ENCODE measurements around the gene ERC1. TPM values are rescaled to one million over a fixed set of nuclear protein-coding genes. Genes with fewer than 3 reads are reported as not detected.

Gene ERC1
- total RNA-seq, 4 donors from 2014 or later, result 50.0 to 88.1 (median 59.7) TPM

DNA sequence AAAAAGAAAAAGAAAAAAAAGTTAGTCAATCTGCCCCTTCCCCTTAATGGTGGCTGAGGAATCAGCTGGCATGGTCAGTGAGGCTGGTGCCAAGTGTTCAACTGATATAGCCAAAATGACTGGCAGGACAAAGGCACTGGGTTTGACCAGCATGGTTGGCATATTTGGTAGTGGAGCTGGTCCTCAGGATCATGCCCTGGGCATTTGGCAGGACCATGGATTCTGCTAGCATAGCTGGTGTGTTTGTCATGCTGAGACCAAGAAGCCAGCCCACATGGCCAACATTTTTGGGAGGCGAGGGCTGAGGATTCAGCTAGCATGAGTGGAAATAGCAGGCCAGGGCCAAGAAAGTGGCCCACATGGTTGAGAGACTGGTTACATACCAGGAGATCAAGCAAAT, 466.9 kb downstream of the ERC1 start:
- Histone ChIP-seq H3K9me3 (no peaks in the 10 kb centered on the region), H3K27me3 (no peaks in the 10 kb centered on the region), H3K4me1 (peaks cover 0 to 8% (median 2%) of the 10 kb centered on the region in 4 donors), H3K36me3 (peaks cover 0 to 5% (median 2%) of the 10 kb centered on the region in 4 donors), H3K27ac (replicated peaks in 1 of 4) (no peak overlapping the region), H3K4me3 (no peak overlapping the region)
- TF ChIP-seq EP300 (IDR thresholded peaks at IDR 0.05), result no peak
- TF ChIP-seq POLR2AphosphoS5 (IDR thresholded peaks at IDR 0.05), result peak in 1 of 2 donors; percentile 20
- WGBS, result 62% methylated on average over 1 of the region's 1 CpG
- intact Hi-C loops (cut with DNase I), result no loop called here
- DNase-seq (ENCODE audit: extremely low spot score), result no peak

DNA sequence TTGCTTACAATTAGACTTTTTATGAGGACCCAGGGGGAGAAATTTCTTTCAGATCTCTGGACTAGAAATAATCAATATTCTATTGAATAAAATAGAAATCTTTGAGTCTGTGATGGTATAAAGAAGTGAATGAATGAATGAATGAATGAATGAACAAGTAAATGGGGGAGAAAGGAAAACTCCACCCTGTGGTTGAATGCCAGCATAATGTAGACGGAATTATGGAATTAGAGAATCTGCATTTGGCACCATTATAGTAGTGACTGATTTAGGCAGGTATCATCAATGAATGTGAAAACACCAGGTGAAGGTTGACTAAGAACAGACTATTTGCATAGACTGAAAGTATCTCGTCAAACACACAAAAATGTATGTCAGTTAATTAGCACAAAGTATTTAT, 468.3 kb downstream of the ERC1 start:
- no peak for DNase-seq (ENCODE audit: extremely low spot score)
- H3K9me3 ChIP-seq, result no peaks in the 10 kb centered on the region
- H3K27ac ChIP-seq (replicated peaks in 1 of 4), result no peak overlapping the region
- no peak overlapping the region for H3K4me3 ChIP-seq
- TF ChIP-seq, protein P1, sequence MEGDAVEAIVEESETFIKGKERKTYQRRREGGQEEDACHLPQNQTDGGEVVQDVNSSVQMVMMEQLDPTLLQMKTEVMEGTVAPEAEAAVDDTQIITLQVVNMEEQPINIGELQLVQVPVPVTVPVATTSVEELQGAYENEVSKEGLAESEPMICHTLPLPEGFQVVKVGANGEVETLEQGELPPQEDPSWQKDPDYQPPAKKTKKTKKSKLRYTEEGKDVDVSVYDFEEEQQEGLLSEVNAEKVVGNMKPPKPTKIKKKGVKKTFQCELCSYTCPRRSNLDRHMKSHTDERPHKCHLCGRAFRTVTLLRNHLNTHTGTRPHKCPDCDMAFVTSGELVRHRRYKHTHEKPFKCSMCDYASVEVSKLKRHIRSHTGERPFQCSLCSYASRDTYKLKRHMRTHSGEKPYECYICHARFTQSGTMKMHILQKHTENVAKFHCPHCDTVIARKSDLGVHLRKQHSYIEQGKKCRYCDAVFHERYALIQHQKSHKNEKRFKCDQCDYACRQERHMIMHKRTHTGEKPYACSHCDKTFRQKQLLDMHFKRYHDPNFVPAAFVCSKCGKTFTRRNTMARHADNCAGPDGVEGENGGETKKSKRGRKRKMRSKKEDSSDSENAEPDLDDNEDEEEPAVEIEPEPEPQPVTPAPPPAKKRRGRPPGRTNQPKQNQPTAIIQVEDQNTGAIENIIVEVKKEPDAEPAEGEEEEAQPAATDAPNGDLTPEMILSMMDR (IDR thresholded peaks at IDR 0.05), result no peak
- TF ChIP-seq POLR2AphosphoS5 (IDR thresholded peaks at IDR 0.05) (no peak), EP300 (IDR thresholded peaks at IDR 0.05) (no peak), POLR2A (IDR thresholded peaks at IDR 0.05; ENCODE audit: low read depth) (no peak)
- peaks cover 0 to 14% (median 2%) of the 10 kb centered on the region in 4 donors for H3K4me1 ChIP-seq
- H3K36me3 ChIP-seq, result peaks cover 0 to 5% (median 2%) of the 10 kb centered on the region in 4 donors
- intact Hi-C loops (cut with DNase I), result no loop called here
- WGBS, result 98% methylated on average over 2 of the region's 2 CpGs
- no peaks in the 10 kb centered on the region for H3K27me3 ChIP-seq

DNA sequence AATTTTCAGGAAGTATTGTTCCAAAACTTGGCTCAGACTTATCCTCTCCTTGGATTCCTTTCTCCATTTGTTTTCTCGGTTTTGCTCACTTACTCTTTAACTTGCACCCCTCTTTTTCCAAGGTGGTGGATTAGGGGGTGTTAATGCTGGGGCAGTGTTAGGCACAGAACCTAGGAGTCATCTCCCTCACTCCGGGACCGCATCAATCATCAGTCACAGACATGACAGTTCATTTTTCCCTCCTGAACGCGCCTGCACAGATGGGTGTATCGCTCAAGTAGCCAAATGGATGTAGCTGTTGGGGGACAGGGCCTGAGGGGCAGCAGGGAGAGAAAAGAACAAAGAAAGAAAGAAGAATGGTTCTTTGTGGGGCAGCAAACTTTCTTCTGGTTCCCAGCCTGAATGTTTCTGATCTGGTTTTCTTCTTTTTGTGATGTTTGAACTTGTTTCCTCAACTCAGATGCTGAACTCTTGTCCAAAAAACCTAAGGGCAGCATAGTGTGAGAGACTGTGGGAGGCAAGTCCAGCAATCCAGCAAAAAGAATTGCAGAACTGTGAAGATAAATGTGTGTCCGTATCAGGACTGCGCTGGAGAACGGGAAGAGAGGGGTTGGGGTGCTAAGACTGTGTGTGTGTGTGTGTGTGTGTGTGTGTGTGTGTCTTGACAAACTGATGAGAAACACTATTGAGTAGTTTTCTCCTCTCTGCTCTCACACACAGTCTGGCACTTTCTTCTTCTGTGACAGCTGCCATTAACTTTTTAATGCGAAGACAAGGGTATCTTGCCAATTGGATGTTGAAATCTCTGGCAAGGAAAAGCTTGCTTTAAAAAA, 472.3 kb downstream of the ERC1 start:
- peaks cover 0 to 10% (median 2%) of the 10 kb centered on the region in 4 donors for H3K36me3 ChIP-seq
- no peaks in the 10 kb centered on the region for H3K9me3 ChIP-seq
- H3K4me1 ChIP-seq, result peaks cover 0 to 8% (median 0%) of the 10 kb centered on the region in 4 donors
- no peaks in the 10 kb centered on the region for H3K27me3 ChIP-seq
- DNase-seq (ENCODE audit: extremely low spot score), result no peak
- H3K4me3 ChIP-seq, result no peak overlapping the region
- intact Hi-C loops (cut with DNase I), result no loop called here
- WGBS, result 85% methylated on average over 10 of the region's 10 CpGs
- TF ChIP-seq EP300 (IDR thresholded peaks at IDR 0.05) (no peak), POLR2AphosphoS5 (IDR thresholded peaks at IDR 0.05) (no peak), POLR2A (IDR thresholded peaks at IDR 0.05; ENCODE audit: low read depth) (no peak)
- TF ChIP-seq, protein P1 (IDR thresholded peaks at IDR 0.05), result no peak
- no peak overlapping the region for H3K27ac ChIP-seq (replicated peaks in 1 of 4)

DNA sequence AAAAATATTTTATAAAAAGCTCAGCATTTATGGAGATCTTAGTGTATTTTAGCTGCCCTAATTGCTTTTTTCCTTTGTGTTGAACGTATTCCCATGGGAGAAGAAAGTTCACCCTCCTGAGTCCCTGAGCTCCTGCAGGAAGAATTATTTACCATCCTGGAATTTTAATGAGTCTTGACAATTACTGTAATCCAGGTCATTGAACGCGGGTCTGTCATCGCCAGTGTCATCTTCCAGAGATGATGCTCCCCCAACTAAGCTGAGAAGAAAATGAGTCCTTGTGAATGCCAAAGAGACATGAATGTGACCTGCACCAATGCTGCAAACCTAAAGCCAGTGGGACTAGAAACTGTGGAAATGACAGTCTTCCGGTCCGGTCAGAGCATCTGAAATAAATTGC, 473.9 kb downstream of the ERC1 start:
- DNase-seq (ENCODE audit: extremely low spot score), result no peak
- WGBS, result 97% methylated on average over 6 of the region's 6 CpGs
- Histone ChIP-seq H3K4me1 (peaks cover 8 to 22% (median 11%) of the 10 kb centered on the region in 4 donors), H3K27me3 (no peaks in the 10 kb centered on the region), H3K27ac (replicated peaks in 1 of 4) (no peak overlapping the region), H3K9me3 (no peaks in the 10 kb centered on the region), H3K4me3 (no peak overlapping the region), H3K36me3 (peaks cover 0 to 10% (median 2%) of the 10 kb centered on the region in 4 donors)
- TF ChIP-seq, protein P1 (IDR thresholded peaks at IDR 0.05), result no peak
- no peak for TF ChIP-seq POLR2AphosphoS5 (IDR thresholded peaks at IDR 0.05)
- no peak for TF ChIP-seq EP300 (IDR thresholded peaks at IDR 0.05)
- no peak for TF ChIP-seq POLR2A (IDR thresholded peaks at IDR 0.05; ENCODE audit: low read depth)
- intact Hi-C loops (cut with DNase I), result no loop called here

DNA sequence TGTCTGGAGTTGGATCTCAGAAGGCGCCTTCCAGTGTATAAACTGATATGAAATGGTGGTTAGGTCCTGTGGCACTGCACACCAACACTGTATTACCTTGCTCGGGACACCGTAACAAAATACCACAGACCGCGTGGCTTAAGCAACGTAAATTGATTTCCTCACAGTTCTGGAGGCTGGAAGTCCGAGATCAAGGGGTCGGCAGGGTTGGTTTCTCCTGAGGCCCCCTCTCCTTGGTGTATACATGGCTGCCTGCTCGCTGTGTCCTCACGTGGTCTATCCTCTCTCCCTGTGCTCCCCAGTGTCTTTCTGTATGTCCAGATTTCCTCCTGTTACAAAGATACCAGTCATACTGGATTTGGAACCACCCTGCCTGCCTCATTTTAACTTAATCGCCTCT, 475.0 kb downstream of the ERC1 start:
- H3K9me3 ChIP-seq, result no peaks in the 10 kb centered on the region
- intact Hi-C loops (cut with DNase I), result no loop called here
- DNase-seq (ENCODE audit: extremely low spot score), result no peak
- peaks cover 0 to 10% (median 2%) of the 10 kb centered on the region in 4 donors for H3K36me3 ChIP-seq
- TF ChIP-seq POLR2A (IDR thresholded peaks at IDR 0.05; ENCODE audit: low read depth), result no peak
- TF ChIP-seq, protein P1 (IDR thresholded peaks at IDR 0.05), result no peak
- TF ChIP-seq EP300 (IDR thresholded peaks at IDR 0.05), result no peak
- no peak for TF ChIP-seq POLR2AphosphoS5 (IDR thresholded peaks at IDR 0.05)
- H3K27ac ChIP-seq (replicated peaks in 1 of 4), result no peak overlapping the region
- no peaks in the 10 kb centered on the region for H3K27me3 ChIP-seq
- WGBS, result 95% methylated on average over 11 of the region's 11 CpGs
- peaks cover 14 to 33% (median 19%) of the 10 kb centered on the region in 4 donors for H3K4me1 ChIP-seq
- no peak overlapping the region for H3K4me3 ChIP-seq

Measured in esophagus muscularis mucosa (tissue), 4 donors.